ENCODE measurements around the gene WDR33.

DNA sequence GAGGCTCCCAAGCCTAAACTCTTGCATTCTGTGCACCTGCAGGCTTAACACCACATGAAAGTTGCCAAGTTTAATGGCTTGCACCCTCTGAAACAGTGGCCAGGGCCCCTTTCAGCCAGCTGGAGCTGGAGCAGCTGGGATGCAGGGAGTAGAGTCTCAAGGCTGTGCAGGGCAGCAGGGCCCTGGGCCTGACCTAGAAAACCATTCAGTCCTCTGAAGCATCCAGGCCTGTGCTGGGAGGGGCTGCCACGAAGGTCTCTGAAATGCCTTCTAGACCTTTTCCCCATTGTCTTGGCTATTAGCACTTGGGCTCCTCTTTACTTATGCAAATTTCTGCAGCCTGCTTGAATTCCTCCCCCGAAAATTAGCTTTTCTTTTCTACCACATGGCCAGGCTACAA is 120.3 kb downstream of the WDR33 start:
- no peak for TF ChIP-seq POLR2A (IDR thresholded peaks at IDR 0.05; ENCODE audit: low read length)
- no peak for TF ChIP-seq GATA1 (IDR thresholded peaks at IDR 0.05; ENCODE audit: low read depth, low read length)

Data from erythroblast (primary cell).